ENCODE data around the gene KDM4C.

GRCh38 chr9:7117676-7118561, 360.1 kb downstream of the KDM4C start:
- TF ChIP-seq CTCF (optimal IDR thresholded peaks at IDR 0.05 in 1 of 3, IDR thresholded peaks at IDR 0.05 in 1 of 3, conservative IDR thresholded peaks at IDR 0.05 in 1 of 3; ENCODE audit: extremely low read depth in 1 of 3, insufficient read depth in 2 of 3, low read length in 3 of 3) (no peak), EZH2 (IDR thresholded peaks at IDR 0.05; ENCODE audit: low read length) (no peak)
